ENCODE results near the gene ZNF746. TPM values are rescaled to one million over a fixed set of nuclear protein-coding genes. Genes with fewer than 3 reads are reported as not detected.

ZNF746 gene
- total and polyA plus RNA-seq, 12 donors: 5.7 to 32.2 (median 16.3) TPM

DNA sequence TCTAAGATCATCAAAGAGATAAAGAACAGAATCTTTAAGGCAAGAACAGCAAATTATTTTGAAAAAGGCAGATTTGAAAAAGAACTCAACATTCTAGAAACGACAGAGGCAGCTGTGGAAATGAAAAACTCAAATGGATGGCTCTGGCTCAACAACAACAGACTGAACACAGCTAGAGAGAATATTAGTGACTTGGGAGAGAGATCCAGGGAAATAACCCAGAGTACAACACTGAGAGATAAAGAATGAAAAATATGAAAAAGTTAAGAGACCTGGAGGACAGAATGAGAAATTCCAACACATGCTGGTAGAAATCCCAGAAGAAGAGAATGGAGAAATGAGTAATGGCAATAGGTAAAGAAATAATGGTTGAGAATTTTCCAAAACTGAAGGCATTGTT is 18.9 kb downstream of the ZNF746 start:
- no peaks in the 10 kb centered on the region for H3K4me1 ChIP-seq (replicated peaks in 1 of 2)
- no peak overlapping the region for H3K4me3 ChIP-seq
- no peak for DNase-seq
- no peak overlapping the region for H3K27ac ChIP-seq
- no peaks in the 10 kb centered on the region for H3K27me3 ChIP-seq
- peaks cover 0 to 8% (median 0%) of the 10 kb centered on the region in 3 donors for H3K9me3 ChIP-seq (replicated peaks in 1 of 3)
- peaks cover 0 to 37% of the 10 kb centered on the region in 2 donors for H3K36me3 ChIP-seq (replicated peaks in 1 of 2)
- intact Hi-C loops (cut with DNase I): no loop called here
- WGBS, 4 donors: 94 to 100% (median 97%) methylated on average over 1 of the region's 1 CpG
- no peak for TF ChIP-seq POLR2A (IDR thresholded peaks at IDR 0.05)
- TF ChIP-seq, protein P1, sequence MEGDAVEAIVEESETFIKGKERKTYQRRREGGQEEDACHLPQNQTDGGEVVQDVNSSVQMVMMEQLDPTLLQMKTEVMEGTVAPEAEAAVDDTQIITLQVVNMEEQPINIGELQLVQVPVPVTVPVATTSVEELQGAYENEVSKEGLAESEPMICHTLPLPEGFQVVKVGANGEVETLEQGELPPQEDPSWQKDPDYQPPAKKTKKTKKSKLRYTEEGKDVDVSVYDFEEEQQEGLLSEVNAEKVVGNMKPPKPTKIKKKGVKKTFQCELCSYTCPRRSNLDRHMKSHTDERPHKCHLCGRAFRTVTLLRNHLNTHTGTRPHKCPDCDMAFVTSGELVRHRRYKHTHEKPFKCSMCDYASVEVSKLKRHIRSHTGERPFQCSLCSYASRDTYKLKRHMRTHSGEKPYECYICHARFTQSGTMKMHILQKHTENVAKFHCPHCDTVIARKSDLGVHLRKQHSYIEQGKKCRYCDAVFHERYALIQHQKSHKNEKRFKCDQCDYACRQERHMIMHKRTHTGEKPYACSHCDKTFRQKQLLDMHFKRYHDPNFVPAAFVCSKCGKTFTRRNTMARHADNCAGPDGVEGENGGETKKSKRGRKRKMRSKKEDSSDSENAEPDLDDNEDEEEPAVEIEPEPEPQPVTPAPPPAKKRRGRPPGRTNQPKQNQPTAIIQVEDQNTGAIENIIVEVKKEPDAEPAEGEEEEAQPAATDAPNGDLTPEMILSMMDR (IDR thresholded peaks at IDR 0.05): no peak

DNA sequence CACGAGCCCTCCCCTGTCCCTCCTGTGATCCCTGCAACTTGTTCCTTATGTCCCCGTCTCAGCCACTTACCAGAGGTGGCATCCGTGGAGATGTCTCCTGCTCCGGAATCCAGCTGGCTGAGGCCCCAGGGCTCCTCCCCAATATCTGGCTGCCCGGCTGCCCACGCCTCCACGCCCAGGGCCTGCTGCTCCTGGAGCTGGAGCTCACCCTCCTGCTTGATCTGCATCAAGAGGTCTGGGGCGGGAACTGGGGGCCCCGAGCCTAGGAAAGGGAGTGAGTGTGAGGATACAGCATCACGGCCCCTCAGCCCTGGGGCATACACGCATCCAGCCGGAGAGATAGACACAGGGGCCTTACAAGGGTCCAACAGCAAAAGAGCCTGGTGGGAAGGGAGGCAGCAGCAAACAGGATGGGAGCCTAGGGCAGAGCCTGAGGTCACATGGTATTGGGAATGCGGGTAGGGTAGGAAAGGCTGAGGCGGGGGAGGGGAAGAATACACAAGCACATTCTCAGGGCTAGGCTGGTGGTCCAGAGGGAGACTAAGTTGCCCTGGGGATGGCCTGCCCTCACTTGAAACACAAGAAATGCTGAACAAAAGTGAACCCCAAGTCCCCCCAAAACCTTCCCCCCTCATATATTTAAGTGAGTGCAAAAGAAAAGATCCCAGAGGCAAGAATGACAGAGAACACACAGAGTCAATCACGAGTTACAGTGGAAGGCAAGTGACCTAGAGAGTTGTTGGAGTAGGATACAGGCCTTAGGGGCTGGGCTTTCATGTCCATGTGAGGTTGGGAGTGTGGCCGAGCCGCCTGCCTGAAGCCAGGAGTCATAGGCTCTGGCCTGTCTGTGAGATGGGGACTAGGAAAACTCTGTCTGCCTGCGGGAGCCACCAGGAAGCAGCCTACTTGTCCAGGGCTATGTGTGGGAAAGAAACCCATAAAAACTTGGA is 19.8 kb downstream of the ZNF746 start:
- no peak overlapping the region for H3K4me3 ChIP-seq
- intact Hi-C loops (cut with DNase I): no loop called here
- H3K9me3 ChIP-seq (replicated peaks in 1 of 3): peaks cover 0 to 8% (median 0%) of the 10 kb centered on the region in 3 donors
- WGBS, 4 donors: 91 to 95% (median 95%) methylated on average over 8 to 18 of the region's 18 CpGs
- no peaks in the 10 kb centered on the region for H3K4me1 ChIP-seq (replicated peaks in 1 of 2)
- peaks cover 0 to 47% of the 10 kb centered on the region in 2 donors for H3K36me3 ChIP-seq (replicated peaks in 1 of 2)
- no peak overlapping the region for H3K27ac ChIP-seq
- H3K27me3 ChIP-seq: no peaks in the 10 kb centered on the region
- DNase-seq: no peak
- TF ChIP-seq, protein P1 (IDR thresholded peaks at IDR 0.05): no peak
- TF ChIP-seq POLR2A (IDR thresholded peaks at IDR 0.05): no peak

DNA sequence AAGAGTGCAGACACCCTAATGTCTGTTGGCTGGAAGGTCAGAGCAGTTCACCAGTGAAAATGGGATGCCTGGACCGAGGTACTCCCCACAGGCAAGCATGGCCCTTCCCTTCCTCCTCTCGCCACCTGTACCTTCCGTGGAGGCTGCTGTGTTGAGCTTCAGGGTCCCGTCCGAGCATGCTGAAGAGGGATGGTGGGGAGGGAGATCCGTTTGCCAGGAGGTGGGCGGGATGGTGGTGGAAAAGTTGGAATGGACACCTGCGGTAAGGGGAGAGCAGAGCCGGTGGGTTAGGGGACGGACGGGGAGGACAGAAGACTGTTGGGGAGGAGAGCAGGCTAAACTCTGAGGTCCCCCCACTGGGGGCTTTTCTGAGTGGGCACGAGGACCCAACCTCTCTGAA is 20.8 kb downstream of the ZNF746 start:
- H3K36me3 ChIP-seq (replicated peaks in 1 of 2): peaks cover 0 to 54% of the 10 kb centered on the region in 2 donors
- DNase-seq: no peak

More for the DNA sequence above, 20.8 kb downstream of the ZNF746 start:
- H3K9me3 ChIP-seq (replicated peaks in 1 of 3): peaks cover 0 to 8% (median 0%) of the 10 kb centered on the region in 3 donors
- no peaks in the 10 kb centered on the region for H3K27me3 ChIP-seq
- no peak overlapping the region for H3K4me3 ChIP-seq
- intact Hi-C loops (cut with DNase I): no loop called here
- WGBS, 4 donors: 88 to 99% (median 96%) methylated on average over 11 to 12 of the region's 12 CpGs
- no peak overlapping the region for H3K27ac ChIP-seq
- no peaks in the 10 kb centered on the region for H3K4me1 ChIP-seq (replicated peaks in 1 of 2)
- TF ChIP-seq POLR2A (IDR thresholded peaks at IDR 0.05): no peak
- TF ChIP-seq, protein P1 (IDR thresholded peaks at IDR 0.05): no peak

Measured in adrenal gland (tissue), 12 donors.